AG10803 (cell line): ENCODE results near the gene ITGAE.

ENCODE experiments used
- DNase-seq: peaks from one replicate; pipeline ENCODE4 v3.0.0; 2010; ENCODE audit warnings: low read depth
- H3K4me3 ChIP-seq: 2 replicates; pipeline ENCODE4 v1.5.1; 2011; ENCODE audit warnings: mild to moderate bottlenecking, low read length, control low read depth
- TF ChIP-seq, protein P1 (sequence below): conservative IDR thresholded peaks from 2 replicates; pipeline ENCODE4 v1.5.1; 2011; ENCODE audit warnings: mild to moderate bottlenecking, low read length, control low read depth, inconsistent platforms

The ITGAE gene

GRCh38 chr17:3751836-3752235, 49.2 kb downstream of the ITGAE start:
- no peak overlapping the region for H3K4me3 ChIP-seq
- DNase-seq: no peak
- TF ChIP-seq, protein P1, sequence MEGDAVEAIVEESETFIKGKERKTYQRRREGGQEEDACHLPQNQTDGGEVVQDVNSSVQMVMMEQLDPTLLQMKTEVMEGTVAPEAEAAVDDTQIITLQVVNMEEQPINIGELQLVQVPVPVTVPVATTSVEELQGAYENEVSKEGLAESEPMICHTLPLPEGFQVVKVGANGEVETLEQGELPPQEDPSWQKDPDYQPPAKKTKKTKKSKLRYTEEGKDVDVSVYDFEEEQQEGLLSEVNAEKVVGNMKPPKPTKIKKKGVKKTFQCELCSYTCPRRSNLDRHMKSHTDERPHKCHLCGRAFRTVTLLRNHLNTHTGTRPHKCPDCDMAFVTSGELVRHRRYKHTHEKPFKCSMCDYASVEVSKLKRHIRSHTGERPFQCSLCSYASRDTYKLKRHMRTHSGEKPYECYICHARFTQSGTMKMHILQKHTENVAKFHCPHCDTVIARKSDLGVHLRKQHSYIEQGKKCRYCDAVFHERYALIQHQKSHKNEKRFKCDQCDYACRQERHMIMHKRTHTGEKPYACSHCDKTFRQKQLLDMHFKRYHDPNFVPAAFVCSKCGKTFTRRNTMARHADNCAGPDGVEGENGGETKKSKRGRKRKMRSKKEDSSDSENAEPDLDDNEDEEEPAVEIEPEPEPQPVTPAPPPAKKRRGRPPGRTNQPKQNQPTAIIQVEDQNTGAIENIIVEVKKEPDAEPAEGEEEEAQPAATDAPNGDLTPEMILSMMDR: no peak

- no peak overlapping the region for H3K4me3 ChIP-seq
- DNase-seq: no peak
- TF ChIP-seq, protein P1: no peak
These were observed 50.1 kb downstream of the ITGAE start for GRCh38 chr17:3750926-3751325.

GRCh38 chr17:3750296-3750695, 50.7 kb downstream of the ITGAE start:
- no peak for DNase-seq
- H3K4me3 ChIP-seq: no peak overlapping the region
- TF ChIP-seq, protein P1: no peak

GRCh38 chr17:3748576-3748975, 52.4 kb downstream of the ITGAE start:
- DNase-seq: no peak
- no peak overlapping the region for H3K4me3 ChIP-seq
- TF ChIP-seq, protein P1: no peak

- no peak for DNase-seq
- no peak overlapping the region for H3K4me3 ChIP-seq
- TF ChIP-seq, protein P1: no peak
These were observed 53.2 kb downstream of the ITGAE start for GRCh38 chr17:3747805-3748204.

- TF ChIP-seq, protein P1: no peak
- H3K4me3 ChIP-seq: no peak overlapping the region
- DNase-seq: no peak
These were observed 55.9 kb downstream of the ITGAE start for GRCh38 chr17:3745071-3745470.

DNA sequence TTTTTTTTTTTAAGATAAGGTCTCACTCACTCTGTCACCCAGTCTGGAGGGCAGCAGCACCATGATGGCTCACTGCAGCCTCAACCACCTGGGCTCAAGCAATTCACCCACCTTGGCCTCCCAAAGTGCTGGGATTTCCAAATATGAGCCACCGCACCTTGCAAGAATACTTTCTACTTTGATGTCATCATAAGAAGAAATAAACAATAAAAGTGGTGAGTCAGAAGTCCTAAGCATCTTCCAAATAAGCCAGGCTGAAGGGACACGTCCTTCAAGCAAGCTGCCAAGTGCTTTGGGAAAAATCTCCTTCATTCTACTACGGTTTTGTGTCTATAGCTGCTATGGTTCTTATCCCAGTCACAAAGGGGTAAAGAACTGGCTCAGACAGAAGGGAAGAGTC, 57.0 kb downstream of the ITGAE start:
- DNase-seq: no peak
- H3K4me3 ChIP-seq: no peak overlapping the region
- TF ChIP-seq, protein P1: no peak
